ENCODE data around the gene CBLC.

DNA sequence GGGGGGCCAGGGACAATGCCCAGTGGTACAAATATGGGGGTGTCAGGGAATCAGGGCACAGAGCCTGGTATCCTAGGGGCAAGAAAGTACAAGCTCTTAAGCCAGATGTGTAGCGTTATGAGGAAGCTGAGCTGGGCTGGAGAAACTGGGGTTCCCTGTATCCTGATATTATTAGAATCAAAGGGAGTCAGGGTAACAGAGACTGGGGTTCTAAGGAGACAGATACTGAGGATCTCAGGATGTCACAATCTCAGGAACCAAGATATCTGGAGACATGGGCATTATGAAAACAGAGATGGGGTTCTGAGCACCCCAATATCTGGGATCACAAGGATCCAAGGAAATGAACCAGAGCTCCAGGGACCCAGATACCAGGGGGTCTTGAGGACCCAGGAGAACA, 28.4 kb upstream of the CBLC start:
- no peak for TF ChIP-seq POLR2AphosphoS5 (IDR thresholded peaks at IDR 0.05; ENCODE audit: borderline replicate concordance, low read depth, low read length)
- no peak for TF ChIP-seq EZH2 (IDR thresholded peaks at IDR 0.05)

Measured in SK-N-MC (cell line).